Neural progenitor cell (in vitro differentiated cells): ENCODE data around the gene ABHD17B. TPM values are rescaled to one million over a fixed set of nuclear protein-coding genes. Genes with fewer than 3 reads are reported as not detected.

Experiments used
- DNase-seq: peaks from one replicate; pipeline ENCODE4 v3.0.0-alpha.2; 2016; ENCODE audit warnings: low spot score
- H2AFZ ChIP-seq: fragments of 200-600 bp; sonication (generic); replicated peaks from 2 replicates; pipeline ENCODE4 v1.6.1; 2016; ENCODE audit warnings: antibody characterized with exemption
- H3F3A ChIP-seq: fragments of 200-600 bp; sonication (generic); 2 replicates; pipeline ENCODE4 v1.6.1; 2016; ENCODE audit warnings: antibody characterized with exemption, low read depth
- H3K27ac ChIP-seq: fragments of 200-600 bp; sonication (generic); 2 replicates; pipeline ENCODE4 v1.5.1; 2016; ENCODE audit warnings: mild to moderate bottlenecking
- H3K27me3 ChIP-seq: fragments of 200-600 bp; sonication (generic); 2 replicates; pipeline ENCODE4 v1.6.1; 2016; ENCODE audit warnings: mild to moderate bottlenecking, moderate library complexity
- H3K36me3 ChIP-seq: fragments of 200-600 bp; sonication (generic); 2 replicates; pipeline ENCODE4 v1.5.1; 2016
- H3K4me1 ChIP-seq: fragments of 200-600 bp; sonication (generic); 2 replicates; pipeline ENCODE4 v1.6.1; 2016; ENCODE audit warnings: mixed run types
- H3K4me2 ChIP-seq: fragments of 200-600 bp; sonication (generic); 2 replicates; pipeline ENCODE4 v1.6.1; 2016
- H3K4me3 ChIP-seq: fragments of 200-600 bp; sonication (generic); 2 replicates; pipeline ENCODE4 v1.5.1; 2016
- H3K79me2 ChIP-seq: fragments of 200-600 bp; sonication (generic); 2 replicates; pipeline ENCODE4 v1.6.1; 2016; ENCODE audit warnings: low read depth
- H3K9ac ChIP-seq: fragments of 200-600 bp; sonication (generic); 2 replicates; pipeline ENCODE4 v1.6.1; 2016
- H3K9me3 ChIP-seq: fragments of 200-600 bp; sonication (generic); 2 replicates; pipeline ENCODE4 v1.5.1; 2016; ENCODE audit warnings: low read depth
- H4K20me1 ChIP-seq: fragments of 200-600 bp; sonication (generic); 2 replicates; pipeline ENCODE4 v1.6.1; 2016; ENCODE audit warnings: low read depth
- H3K27ac Mint-ChIP-seq: 3 replicates; pipeline ENCODE4 v1.8.0; 2021; ENCODE audit warnings: mixed read lengths
- H3K27me3 Mint-ChIP-seq: 2 replicates; pipeline ENCODE4 v1.8.0; 2022; ENCODE audit warnings: low read depth, mild to moderate bottlenecking, inconsistent platforms, moderate library complexity, mixed read lengths; ENCODE audit not compliant: insufficient read depth
- H3K36me3 Mint-ChIP-seq: 3 replicates; pipeline ENCODE4 v1.8.0; 2021; ENCODE audit warnings: mixed read lengths
- H3K4me1 Mint-ChIP-seq: 3 replicates; pipeline ENCODE4 v1.8.0; 2021; ENCODE audit warnings: mixed read lengths
- H3K4me3 Mint-ChIP-seq: 3 replicates; pipeline ENCODE4 v1.8.0; 2021; ENCODE audit warnings: mild to moderate bottlenecking, moderate library complexity, mixed read lengths
- H3K9me3 Mint-ChIP-seq: 3 replicates; pipeline ENCODE4 v1.8.0; 2020; ENCODE audit warnings: mixed read lengths
- EZH2 ChIP-seq: fragments of 200-600 bp; sonication (generic); IDR thresholded peaks from 2 replicates; pipeline ENCODE4 v1.6.1; 2017; ENCODE audit warnings: antibody characterized with exemption, mild to moderate bottlenecking, moderate library complexity
- EZH2phosphoT487 ChIP-seq: fragments of 200-600 bp; sonication (generic); IDR thresholded peaks from 2 replicates; pipeline ENCODE4 v1.6.1; 2017; ENCODE audit warnings: antibody characterized with exemption
- total RNA-seq: library from RNA; depleted of rRNA; stranded (reverse); fragments of >200 nt; gene quantifications from 2 replicates; pipeline ENCODE4 v1.2.3, GENCODE V29; 2015; ENCODE audit warnings: low replicate concordance
- TF ChIP-seq, protein P1 (sequence below): fragments of 200-600 bp; sonication (generic); IDR thresholded peaks from 2 replicates; pipeline ENCODE4 v1.5.1; 2017; ENCODE audit warnings: antibody characterized with exemption, mild to moderate bottlenecking

The ABHD17B gene
- total RNA-seq, 1 donor from 2014 or later = 96.6 TPM

DNA sequence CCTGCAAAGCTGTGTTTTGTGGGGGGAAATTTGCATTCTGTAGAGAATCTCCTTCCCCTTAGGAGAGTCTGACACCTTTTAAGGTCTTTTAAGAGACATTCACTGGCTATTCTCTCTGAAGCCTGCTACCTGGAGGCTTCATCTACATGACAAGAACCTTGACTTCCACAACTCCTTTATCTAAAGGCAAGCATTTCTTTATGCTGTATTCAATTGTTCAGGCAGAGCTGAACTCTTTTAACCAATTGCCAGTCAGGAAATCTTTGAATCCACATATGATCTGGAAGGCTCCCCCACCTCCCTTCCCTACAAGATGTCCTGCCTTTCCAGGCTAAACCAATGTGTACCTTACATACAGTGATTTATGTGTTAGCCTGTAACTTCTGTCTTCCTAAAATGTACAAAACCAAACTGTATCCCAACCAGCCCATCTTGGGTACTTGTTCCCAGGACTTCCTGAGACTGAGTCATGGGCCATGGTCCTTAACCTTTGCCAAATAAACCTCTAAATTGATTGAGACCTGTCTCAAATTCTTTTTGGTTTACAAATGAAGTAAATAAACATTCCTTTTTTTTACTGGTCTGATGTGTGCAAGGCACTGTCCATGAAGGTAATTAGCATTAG is 10.3 kb upstream of the ABHD17B start:
- no peak overlapping the region for H3K27ac ChIP-seq
- TF ChIP-seq, protein P1, sequence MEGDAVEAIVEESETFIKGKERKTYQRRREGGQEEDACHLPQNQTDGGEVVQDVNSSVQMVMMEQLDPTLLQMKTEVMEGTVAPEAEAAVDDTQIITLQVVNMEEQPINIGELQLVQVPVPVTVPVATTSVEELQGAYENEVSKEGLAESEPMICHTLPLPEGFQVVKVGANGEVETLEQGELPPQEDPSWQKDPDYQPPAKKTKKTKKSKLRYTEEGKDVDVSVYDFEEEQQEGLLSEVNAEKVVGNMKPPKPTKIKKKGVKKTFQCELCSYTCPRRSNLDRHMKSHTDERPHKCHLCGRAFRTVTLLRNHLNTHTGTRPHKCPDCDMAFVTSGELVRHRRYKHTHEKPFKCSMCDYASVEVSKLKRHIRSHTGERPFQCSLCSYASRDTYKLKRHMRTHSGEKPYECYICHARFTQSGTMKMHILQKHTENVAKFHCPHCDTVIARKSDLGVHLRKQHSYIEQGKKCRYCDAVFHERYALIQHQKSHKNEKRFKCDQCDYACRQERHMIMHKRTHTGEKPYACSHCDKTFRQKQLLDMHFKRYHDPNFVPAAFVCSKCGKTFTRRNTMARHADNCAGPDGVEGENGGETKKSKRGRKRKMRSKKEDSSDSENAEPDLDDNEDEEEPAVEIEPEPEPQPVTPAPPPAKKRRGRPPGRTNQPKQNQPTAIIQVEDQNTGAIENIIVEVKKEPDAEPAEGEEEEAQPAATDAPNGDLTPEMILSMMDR = no peak
- no peak for TF ChIP-seq EZH2phosphoT487
- TF ChIP-seq EZH2 = no peak
- no peak overlapping the region for H3K4me2 ChIP-seq
- H4K20me1 ChIP-seq = no peaks in the 10 kb centered on the region
- Mint-ChIP-seq H3K9me3 (peaks cover 6% of the 10 kb centered on the region), H3K4me3 (no peak overlapping the region), H3K36me3 (peaks cover 19% of the 10 kb centered on the region), H3K4me1 (no peaks in the 10 kb centered on the region), H3K27ac (no peak overlapping the region), H3K27me3 (peaks cover 3% of the 10 kb centered on the region)
- no peak overlapping the region for H3K4me3 ChIP-seq
- no peaks in the 10 kb centered on the region for H3K9me3 ChIP-seq
- no peaks in the 10 kb centered on the region for H3K36me3 ChIP-seq
- H3K4me1 ChIP-seq = peaks cover 19% of the 10 kb centered on the region
- no peak overlapping the region for H2AFZ ChIP-seq
- no peak overlapping the region for H3K9ac ChIP-seq
- peaks cover 93% of the 10 kb centered on the region for H3K79me2 ChIP-seq
- DNase-seq = no peak
- no peaks in the 10 kb centered on the region for H3K27me3 ChIP-seq
- H3F3A ChIP-seq = peaks cover 5% of the 10 kb centered on the region

DNA sequence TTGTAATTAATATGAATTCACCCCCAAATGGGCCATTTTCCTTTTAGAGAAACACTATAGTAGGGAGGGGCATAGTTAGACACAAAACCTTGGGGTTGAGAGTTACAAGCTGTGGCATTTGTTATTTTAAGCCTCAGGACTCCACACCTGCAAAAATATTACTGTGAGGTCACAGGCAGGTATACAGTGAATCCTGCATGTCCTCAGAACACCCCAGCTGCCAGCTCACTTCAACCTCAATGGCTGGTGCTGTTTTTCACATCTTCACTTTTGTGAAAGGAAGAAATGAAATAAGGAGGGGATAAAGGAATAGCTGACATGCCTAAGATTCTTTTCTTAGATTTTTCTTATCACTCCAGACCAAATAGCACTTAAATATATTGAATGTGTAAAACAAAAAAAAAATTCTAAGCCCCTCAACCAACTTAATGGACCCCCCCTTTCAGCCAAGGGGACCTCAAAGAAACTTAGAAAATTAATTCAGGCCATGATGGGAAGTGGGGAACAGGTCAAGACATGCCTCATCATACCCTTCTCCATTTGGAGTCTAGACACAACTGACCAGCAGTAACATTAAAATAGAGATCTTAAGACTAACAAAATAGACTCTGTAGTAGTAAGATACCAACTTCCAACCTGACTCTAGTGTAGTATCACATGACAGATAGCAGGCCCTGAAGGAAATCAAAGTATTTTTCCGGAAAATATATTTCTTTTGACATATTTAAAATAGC is 9.6 kb upstream of the ABHD17B start:
- Histone ChIP-seq H3K4me1 (peaks cover 15% of the 10 kb centered on the region), H3K27ac (peak overlapping the region; percentile 42), H3K9me3 (no peaks in the 10 kb centered on the region), H4K20me1 (no peaks in the 10 kb centered on the region), H3K27me3 (no peaks in the 10 kb centered on the region), H3K4me2 (peak overlapping the region; percentile 10), H3K36me3 (no peaks in the 10 kb centered on the region), H3K79me2 (peaks cover 95% of the 10 kb centered on the region), H3K4me3 (no peak overlapping the region), H3K9ac (no peak overlapping the region), H2AFZ (no peak overlapping the region), H3F3A (peaks cover 5% of the 10 kb centered on the region)
- peaks cover 6% of the 10 kb centered on the region for H3K9me3 Mint-ChIP-seq
- H3K27ac Mint-ChIP-seq = no peak overlapping the region
- no peaks in the 10 kb centered on the region for H3K4me1 Mint-ChIP-seq
- H3K36me3 Mint-ChIP-seq = peaks cover 19% of the 10 kb centered on the region
- TF ChIP-seq, protein P1 = no peak
- no peak for TF ChIP-seq EZH2phosphoT487
- no peak for TF ChIP-seq EZH2
- peaks cover 3% of the 10 kb centered on the region for H3K27me3 Mint-ChIP-seq
- no peak overlapping the region for H3K4me3 Mint-ChIP-seq
- DNase-seq = no peak

DNA sequence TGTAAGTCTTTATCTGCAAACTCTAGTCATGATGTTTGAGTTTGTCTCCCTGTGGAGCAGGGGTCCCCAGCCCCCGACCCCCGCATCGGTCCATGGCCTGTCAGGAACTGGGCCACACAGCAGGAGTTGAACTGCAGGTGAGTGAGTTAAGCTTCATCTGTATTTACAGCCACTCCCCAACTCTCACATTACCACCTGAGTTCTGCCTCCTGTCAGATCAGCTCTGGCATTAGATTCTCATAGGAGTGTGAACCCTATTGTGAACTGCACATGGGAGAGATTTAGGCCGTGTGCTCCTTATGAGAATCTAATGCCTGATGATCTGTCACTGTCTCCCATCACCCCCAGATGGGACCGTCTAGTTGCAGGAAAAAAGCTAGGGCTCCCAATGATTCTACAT is 7.4 kb upstream of the ABHD17B start:
- no peak for TF ChIP-seq EZH2phosphoT487
- TF ChIP-seq, protein P1 = no peak
- TF ChIP-seq EZH2 = no peak
- Mint-ChIP-seq H3K27ac (no peak overlapping the region), H3K9me3 (peaks cover 6% of the 10 kb centered on the region), H3K36me3 (peaks cover 17% of the 10 kb centered on the region), H3K27me3 (peaks cover 3% of the 10 kb centered on the region), H3K4me3 (no peak overlapping the region), H3K4me1 (peaks cover 3% of the 10 kb centered on the region)
- Histone ChIP-seq H3K27ac (no peak overlapping the region), H3K9ac (no peak overlapping the region), H3K4me2 (no peak overlapping the region), H3K36me3 (no peaks in the 10 kb centered on the region), H3F3A (peaks cover 5% of the 10 kb centered on the region), H4K20me1 (no peaks in the 10 kb centered on the region), H3K9me3 (no peaks in the 10 kb centered on the region), H3K4me3 (no peak overlapping the region), H3K79me2 (peaks cover 96% of the 10 kb centered on the region), H2AFZ (no peak overlapping the region), H3K4me1 (peaks cover 15% of the 10 kb centered on the region), H3K27me3 (no peaks in the 10 kb centered on the region)
- DNase-seq = no peak
